Measurements from ENCODE around the gene UBE2L3. TPM values are rescaled to one million over a fixed set of nuclear protein-coding genes. Genes with fewer than 3 reads are reported as not detected.

UBE2L3 gene
- total and polyA plus RNA-seq, 4 donors = 37.2 to 63.0 (median 44.0) TPM

DNA sequence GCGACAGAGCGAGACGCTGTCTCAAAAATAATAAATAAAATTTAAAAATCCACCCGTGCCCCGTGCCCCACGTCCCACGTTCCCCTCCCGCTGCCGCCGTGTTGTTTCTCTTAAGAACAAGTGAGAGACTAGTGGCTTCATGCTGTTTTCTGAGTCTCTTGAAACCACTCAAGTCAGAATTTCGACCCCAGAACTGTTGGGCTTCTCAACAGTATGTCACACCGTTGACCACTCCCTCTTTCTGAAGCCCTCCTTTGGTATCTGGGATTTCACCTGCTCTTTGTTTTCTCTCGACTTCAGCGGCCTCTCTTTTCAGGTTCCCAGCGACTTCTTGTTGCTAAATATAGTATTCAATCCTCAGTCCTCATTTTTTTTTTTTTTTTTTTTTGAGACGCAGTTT is 99.3 kb downstream of the UBE2L3 start:
- ATAC-seq (ENCODE audit: insufficient read depth, low FRiP score) = no peak
- no peak for DNase-seq
- H3K36me3 ChIP-seq (ENCODE audit: control insufficient read depth in 4 of 4, insufficient read depth in 4 of 4, low read length in 4 of 4) = peaks cover 2 to 9% (median 4%) of the 10 kb centered on the region in 4 donors
- H3K4me3 ChIP-seq = no peak overlapping the region
- H3K9ac ChIP-seq (ENCODE audit: insufficient read depth in 1 of 2, low read length in 2 of 2) = peak overlapping the region in 1 of 2 donors; percentile 63
- no peaks in the 10 kb centered on the region for H3K9me3 ChIP-seq (ENCODE audit: control insufficient read depth in 4 of 4, insufficient read depth in 3 of 4, low read length in 3 of 4)
- TF ChIP-seq, protein P1, sequence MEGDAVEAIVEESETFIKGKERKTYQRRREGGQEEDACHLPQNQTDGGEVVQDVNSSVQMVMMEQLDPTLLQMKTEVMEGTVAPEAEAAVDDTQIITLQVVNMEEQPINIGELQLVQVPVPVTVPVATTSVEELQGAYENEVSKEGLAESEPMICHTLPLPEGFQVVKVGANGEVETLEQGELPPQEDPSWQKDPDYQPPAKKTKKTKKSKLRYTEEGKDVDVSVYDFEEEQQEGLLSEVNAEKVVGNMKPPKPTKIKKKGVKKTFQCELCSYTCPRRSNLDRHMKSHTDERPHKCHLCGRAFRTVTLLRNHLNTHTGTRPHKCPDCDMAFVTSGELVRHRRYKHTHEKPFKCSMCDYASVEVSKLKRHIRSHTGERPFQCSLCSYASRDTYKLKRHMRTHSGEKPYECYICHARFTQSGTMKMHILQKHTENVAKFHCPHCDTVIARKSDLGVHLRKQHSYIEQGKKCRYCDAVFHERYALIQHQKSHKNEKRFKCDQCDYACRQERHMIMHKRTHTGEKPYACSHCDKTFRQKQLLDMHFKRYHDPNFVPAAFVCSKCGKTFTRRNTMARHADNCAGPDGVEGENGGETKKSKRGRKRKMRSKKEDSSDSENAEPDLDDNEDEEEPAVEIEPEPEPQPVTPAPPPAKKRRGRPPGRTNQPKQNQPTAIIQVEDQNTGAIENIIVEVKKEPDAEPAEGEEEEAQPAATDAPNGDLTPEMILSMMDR (IDR thresholded peaks at IDR 0.05; ENCODE audit: control extremely low read depth, extremely low read depth) = no peak
- H3K4me1 ChIP-seq (ENCODE audit: control insufficient read depth in 5 of 5, insufficient read depth in 5 of 5, low read length in 5 of 5) = peaks cover 0 to 10% (median 3%) of the 10 kb centered on the region in 5 donors
- 41 to 45% methylated on average over 15 to 16 of the region's 16 CpGs for WGBS, 2 donors
- H3K27me3 ChIP-seq (ENCODE audit: control insufficient read depth in 3 of 3, insufficient read depth in 3 of 3, low read length in 2 of 3) = no peaks in the 10 kb centered on the region
- H3K27ac ChIP-seq (ENCODE audit: low read depth in 1 of 2, low read length in 1 of 2) = peak overlapping the region in 1 of 2 donors; percentile 95

DNA sequence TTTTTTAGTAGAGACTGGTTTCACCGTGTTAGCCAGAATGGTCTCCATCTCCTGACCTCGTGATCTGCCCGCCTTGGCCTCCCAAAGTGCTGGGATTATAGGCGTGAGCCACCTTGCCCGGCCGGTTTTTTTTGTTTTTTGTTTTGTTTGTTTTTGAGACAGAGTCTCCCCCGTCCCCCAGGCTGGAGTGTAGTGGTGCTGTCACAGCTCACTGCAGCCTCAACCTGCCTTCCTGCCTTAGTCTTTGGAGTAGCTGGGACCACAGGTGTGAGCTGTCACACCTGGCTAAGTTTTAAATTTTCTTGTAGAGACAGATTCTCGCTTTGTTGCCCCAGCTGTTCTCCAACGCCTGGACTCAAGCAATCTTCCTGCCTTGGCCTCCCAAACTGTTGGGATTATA is 101.5 kb downstream of the UBE2L3 start:
- Histone ChIP-seq H3K4me1 (ENCODE audit: control insufficient read depth in 5 of 5, insufficient read depth in 5 of 5, low read length in 5 of 5) (peaks cover 0 to 10% (median 3%) of the 10 kb centered on the region in 5 donors), H3K27me3 (ENCODE audit: control insufficient read depth in 3 of 3, insufficient read depth in 3 of 3, low read length in 2 of 3) (no peaks in the 10 kb centered on the region), H3K9ac (ENCODE audit: insufficient read depth in 1 of 2, low read length in 2 of 2) (no peak overlapping the region), H3K36me3 (ENCODE audit: control insufficient read depth in 4 of 4, insufficient read depth in 4 of 4, low read length in 4 of 4) (peaks cover 2 to 28% (median 8%) of the 10 kb centered on the region in 4 donors), H3K27ac (ENCODE audit: low read depth in 1 of 2, low read length in 1 of 2) (no peak overlapping the region), H3K9me3 (ENCODE audit: control insufficient read depth in 4 of 4, insufficient read depth in 3 of 4, low read length in 3 of 4) (no peaks in the 10 kb centered on the region), H3K4me3 (no peak overlapping the region)
- no peak for ATAC-seq (ENCODE audit: insufficient read depth, low FRiP score)
- TF ChIP-seq, protein P1 (IDR thresholded peaks at IDR 0.05; ENCODE audit: control extremely low read depth, extremely low read depth) = no peak
- DNase-seq = no peak
- WGBS, 2 donors = 79 to 82% methylated on average over 8 to 9 of the region's 9 CpGs

DNA sequence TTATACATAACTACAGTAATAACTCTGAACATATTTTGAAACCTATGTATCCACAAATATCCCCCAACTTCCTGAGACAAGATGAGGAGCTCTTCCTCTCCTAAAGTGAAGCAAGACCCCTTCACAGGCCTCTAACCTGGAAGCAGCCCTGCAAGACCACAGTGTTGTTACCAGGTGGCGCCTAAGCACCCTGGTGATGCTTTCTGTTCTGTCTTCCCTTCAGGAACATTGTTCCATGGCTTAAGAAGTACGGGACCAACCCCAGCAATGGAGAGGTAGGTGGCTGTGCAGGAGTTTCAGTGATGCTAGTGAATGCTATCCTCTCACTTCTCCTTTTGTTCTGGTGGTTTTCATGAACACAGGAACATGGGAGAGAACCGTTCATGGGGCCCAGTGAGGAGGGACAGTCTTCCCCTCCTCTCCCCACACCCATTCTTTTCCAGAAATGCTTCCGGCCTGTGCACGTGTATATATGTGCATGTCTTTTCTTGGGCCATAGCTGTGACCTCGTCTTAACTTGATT is 104.7 kb downstream of the UBE2L3 start:
- no peak overlapping the region for H3K27ac ChIP-seq (ENCODE audit: low read depth in 1 of 2, low read length in 1 of 2)
- H3K36me3 ChIP-seq (ENCODE audit: control insufficient read depth in 4 of 4, insufficient read depth in 4 of 4, low read length in 4 of 4) = peaks cover 6 to 44% (median 14%) of the 10 kb centered on the region in 4 donors
- H3K27me3 ChIP-seq (ENCODE audit: control insufficient read depth in 3 of 3, insufficient read depth in 3 of 3, low read length in 2 of 3) = no peaks in the 10 kb centered on the region
- TF ChIP-seq, protein P1 (IDR thresholded peaks at IDR 0.05; ENCODE audit: control extremely low read depth, extremely low read depth) = no peak
- H3K4me1 ChIP-seq (ENCODE audit: control insufficient read depth in 5 of 5, insufficient read depth in 5 of 5, low read length in 5 of 5) = peaks cover 0 to 2% (median 0%) of the 10 kb centered on the region in 5 donors
- no peak overlapping the region for H3K4me3 ChIP-seq
- no peak for ATAC-seq (ENCODE audit: insufficient read depth, low FRiP score)
- no peak overlapping the region for H3K9ac ChIP-seq (ENCODE audit: insufficient read depth in 1 of 2, low read length in 2 of 2)
- DNase-seq = no peak
- H3K9me3 ChIP-seq (ENCODE audit: control insufficient read depth in 4 of 4, insufficient read depth in 3 of 4, low read length in 3 of 4) = no peaks in the 10 kb centered on the region
- WGBS, 2 donors = 58 to 76% methylated on average over 6 of the region's 6 CpGs

Small RNAs within 50 kb of the gene (small RNA-seq; reads per million reads assigned to genes)
- gene MIR301B (ENCODE audit: low replicate concordance) (2.9 reads per million, percentile 92 among the genes with 10 or more reads in this experiment), gene RF00492 (ENCODE audit: low replicate concordance) (not detected), gene RN7SKP221 (ENCODE audit: low replicate concordance) (not detected)

Other genes starting within 250 kb of the UBE2L3 start
- gene RIMBP3B, start 184.0 kb upstream of the UBE2L3 start, total RNA-seq = under 1 TPM; 0.09 to 0.21 TPM
- under 1 TPM in 1 of 2 donors, not detected in 1; 0.08 TPM for gene RIMBP3B, start 184.0 kb upstream of the UBE2L3 start, polyA plus RNA-seq
- gene HIC2, start 150.3 kb upstream of the UBE2L3 start, total RNA-seq = 1 to 10 TPM; 3.8 to 6.1 TPM
- 1 to 10 TPM; 1.8 to 1.9 TPM for gene HIC2, start 150.3 kb upstream of the UBE2L3 start, polyA plus RNA-seq
- 1 to 10 TPM in 1 of 2 donors, under 1 TPM in 1; 0.31 to 4.7 TPM for gene TMEM191C, start 100.3 kb upstream of the UBE2L3 start, total RNA-seq
- 1 to 10 TPM; 1.7 to 2.3 TPM for gene TMEM191C, start 100.3 kb upstream of the UBE2L3 start, polyA plus RNA-seq
- under 1 TPM in 1 of 2 donors, not detected in 1; 0.40 TPM for gene RIMBP3C, start 16.3 kb upstream of the UBE2L3 start, total RNA-seq
- gene RIMBP3C, start 16.3 kb upstream of the UBE2L3 start, polyA plus RNA-seq = under 1 TPM; 0.05 to 0.10 TPM
- gene YDJC, start 62.3 kb downstream of the UBE2L3 start, total RNA-seq = 10 to 100 TPM; 11.0 to 26.2 TPM
- 10 to 100 TPM; 36.5 to 41.1 TPM for gene YDJC, start 62.3 kb downstream of the UBE2L3 start, polyA plus RNA-seq
- gene CCDC116, start 65.0 kb downstream of the UBE2L3 start, total RNA-seq = under 1 TPM; 0.71 to 0.74 TPM
- gene CCDC116, start 65.0 kb downstream of the UBE2L3 start, polyA plus RNA-seq = under 1 TPM; 0.37 to 0.73 TPM
- gene SDF2L1, start 74.6 kb downstream of the UBE2L3 start, total RNA-seq = 100 to 1,000 TPM in 1 of 2 donors, 1 to 10 TPM in 1; 7.3 to 116 TPM
- 100 to 1,000 TPM in 1 of 2 donors, 10 to 100 TPM in 1; 40.0 to 200 TPM for gene SDF2L1, start 74.6 kb downstream of the UBE2L3 start, polyA plus RNA-seq
- 10 to 100 TPM; 34.4 to 44.0 TPM for gene PPIL2, start 98.3 kb downstream of the UBE2L3 start, total RNA-seq
- gene PPIL2, start 98.3 kb downstream of the UBE2L3 start, polyA plus RNA-seq = 10 to 100 TPM; 23.0 to 29.8 TPM
- 10 to 100 TPM in 1 of 2 donors, 1 to 10 TPM in 1; 4.0 to 15.1 TPM for gene YPEL1, start 168.1 kb downstream of the UBE2L3 start, total RNA-seq
- gene YPEL1, start 168.1 kb downstream of the UBE2L3 start, polyA plus RNA-seq = 1 to 10 TPM; 1.6 to 3.0 TPM

Measured in lung (tissue), 13 donors.